Mucosa of stomach (tissue), 1 donor: Measurements from ENCODE around the gene CDH4.

Experiments used
- H3K27me3 ChIP-seq: one replicate; pipeline ENCODE4 v1.7.0; 2013; ENCODE audit warnings: mild to moderate bottlenecking, low read length; ENCODE audit not compliant: control insufficient read depth, insufficient read depth
- H3K36me3 ChIP-seq: one replicate; pipeline ENCODE4 v1.7.0; 2013; ENCODE audit warnings: low read length; ENCODE audit not compliant: control insufficient read depth, insufficient read depth
- H3K4me1 ChIP-seq: one replicate; pipeline ENCODE4 v1.7.0; 2013; ENCODE audit warnings: mild to moderate bottlenecking, low read length; ENCODE audit not compliant: control insufficient read depth, insufficient read depth
- H3K4me3 ChIP-seq: one replicate; pipeline ENCODE4 v1.7.0; 2013; ENCODE audit warnings: low read length
- H3K9ac ChIP-seq: one replicate; pipeline ENCODE4 v1.7.0; 2013; ENCODE audit warnings: mild to moderate bottlenecking, low read length, moderate library complexity
- H3K9me3 ChIP-seq: one replicate; pipeline ENCODE4 v1.7.0; 2013; ENCODE audit warnings: mild to moderate bottlenecking, low read length, moderate library complexity; ENCODE audit not compliant: control insufficient read depth
- donor health status: Pancreatic carcinoma.

Gene CDH4

GRCh38 chr20:61627791-61628415 lies 375.8 kb downstream of the CDH4 start:
- no peaks in the 10 kb centered on the region for H3K36me3 ChIP-seq
- H3K9me3 ChIP-seq = no peaks in the 10 kb centered on the region
- no peak overlapping the region for H3K9ac ChIP-seq
- H3K4me3 ChIP-seq = no peak overlapping the region
- H3K4me1 ChIP-seq = no peaks in the 10 kb centered on the region
- H3K27me3 ChIP-seq = peaks cover 3% of the 10 kb centered on the region

GRCh38 chr20:61628480-61628879 lies 376.4 kb downstream of the CDH4 start:
- peaks cover 3% of the 10 kb centered on the region for H3K27me3 ChIP-seq
- no peak overlapping the region for H3K4me3 ChIP-seq
- no peaks in the 10 kb centered on the region for H3K9me3 ChIP-seq
- H3K4me1 ChIP-seq = no peaks in the 10 kb centered on the region
- no peaks in the 10 kb centered on the region for H3K36me3 ChIP-seq
- H3K9ac ChIP-seq = no peak overlapping the region

GRCh38 chr20:61628901-61629601 lies 377.0 kb downstream of the CDH4 start:
- Histone ChIP-seq H3K9me3 (no peaks in the 10 kb centered on the region), H3K27me3 (peaks cover 3% of the 10 kb centered on the region), H3K36me3 (no peaks in the 10 kb centered on the region), H3K4me3 (no peak overlapping the region), H3K9ac (no peak overlapping the region), H3K4me1 (no peaks in the 10 kb centered on the region)

- H3K9ac ChIP-seq = no peak overlapping the region
Measured at GRCh38 chr20:61629602-61630390, 377.7 kb downstream of the CDH4 start.

GRCh38 chr20:61630391-61630650 lies 378.3 kb downstream of the CDH4 start:
- Histone ChIP-seq H3K4me3 (no peak overlapping the region), H3K4me1 (no peaks in the 10 kb centered on the region), H3K9ac (no peak overlapping the region), H3K9me3 (no peaks in the 10 kb centered on the region), H3K27me3 (peaks cover 3% of the 10 kb centered on the region), H3K36me3 (no peaks in the 10 kb centered on the region)

More at GRCh38 chr20:61629602-61630390, 377.7 kb downstream of the CDH4 start:
- Histone ChIP-seq H3K36me3 (no peaks in the 10 kb centered on the region), H3K4me1 (no peaks in the 10 kb centered on the region), H3K9me3 (no peaks in the 10 kb centered on the region), H3K27me3 (peaks cover 3% of the 10 kb centered on the region), H3K4me3 (no peak overlapping the region)

GRCh38 chr20:61630816-61631215 lies 378.8 kb downstream of the CDH4 start:
- Histone ChIP-seq H3K9me3 (no peaks in the 10 kb centered on the region), H3K27me3 (peaks cover 3% of the 10 kb centered on the region), H3K4me3 (no peak overlapping the region)

GRCh38 chr20:61631751-61632150 lies 379.7 kb downstream of the CDH4 start:
- H3K9ac ChIP-seq = no peak overlapping the region
- H3K9me3 ChIP-seq = no peaks in the 10 kb centered on the region
- peaks cover 3% of the 10 kb centered on the region for H3K27me3 ChIP-seq
- no peak overlapping the region for H3K4me3 ChIP-seq
- H3K36me3 ChIP-seq = no peaks in the 10 kb centered on the region
- H3K4me1 ChIP-seq = no peaks in the 10 kb centered on the region

More at GRCh38 chr20:61630816-61631215, 378.8 kb downstream of the CDH4 start:
- no peak overlapping the region for H3K9ac ChIP-seq
- H3K4me1 ChIP-seq = no peaks in the 10 kb centered on the region
- no peaks in the 10 kb centered on the region for H3K36me3 ChIP-seq

- Histone ChIP-seq H3K36me3 (no peaks in the 10 kb centered on the region), H3K9me3 (no peaks in the 10 kb centered on the region), H3K4me1 (no peaks in the 10 kb centered on the region), H3K27me3 (peaks cover 3% of the 10 kb centered on the region), H3K9ac (no peak overlapping the region), H3K4me3 (no peak overlapping the region)
Measured at GRCh38 chr20:61633004-61633403, 380.9 kb downstream of the CDH4 start.

- H3K9ac ChIP-seq = no peak overlapping the region
- no peak overlapping the region for H3K4me3 ChIP-seq
- no peaks in the 10 kb centered on the region for H3K9me3 ChIP-seq
- no peaks in the 10 kb centered on the region for H3K4me1 ChIP-seq
- H3K36me3 ChIP-seq = no peaks in the 10 kb centered on the region
- no peaks in the 10 kb centered on the region for H3K27me3 ChIP-seq
Measured at GRCh38 chr20:61634376-61635145, 382.5 kb downstream of the CDH4 start.

GRCh38 chr20:61635721-61636455 lies 383.8 kb downstream of the CDH4 start:
- Histone ChIP-seq H3K9me3 (no peaks in the 10 kb centered on the region), H3K27me3 (no peaks in the 10 kb centered on the region), H3K4me1 (no peaks in the 10 kb centered on the region), H3K9ac (no peak overlapping the region), H3K4me3 (no peak overlapping the region), H3K36me3 (no peaks in the 10 kb centered on the region)

GRCh38 chr20:61636531-61637116 lies 384.6 kb downstream of the CDH4 start:
- Histone ChIP-seq H3K27me3 (no peaks in the 10 kb centered on the region), H3K4me1 (no peaks in the 10 kb centered on the region), H3K9me3 (no peaks in the 10 kb centered on the region), H3K36me3 (no peaks in the 10 kb centered on the region), H3K9ac (no peak overlapping the region), H3K4me3 (no peak overlapping the region)
